Glutamatergic neuron (in vitro differentiated cells): ENCODE measurements around the gene LRRC3. TPM values are rescaled to one million over a fixed set of nuclear protein-coding genes. Genes with fewer than 3 reads are reported as not detected.

Source experiments
- DNase-seq: peaks from one replicate; pipeline ENCODE4 v3.0.0; 2022
- H3K27ac Mint-ChIP-seq: one replicate; pipeline ENCODE4 v1.8.0; 2020; ENCODE audit warnings: mild to moderate bottlenecking, mixed read lengths, inconsistent platforms; ENCODE audit not compliant: unreplicated experiment
- H3K27me3 Mint-ChIP-seq: one replicate; pipeline ENCODE4 v1.8.0; 2020; ENCODE audit warnings: mild to moderate bottlenecking, moderate library complexity, mixed read lengths, inconsistent platforms; ENCODE audit not compliant: unreplicated experiment
- H3K36me3 Mint-ChIP-seq: one replicate; pipeline ENCODE4 v1.8.0; 2020; ENCODE audit warnings: mild to moderate bottlenecking, mixed read lengths, inconsistent platforms; ENCODE audit not compliant: unreplicated experiment
- H3K4me1 Mint-ChIP-seq: one replicate; pipeline ENCODE4 v1.8.0; 2020; ENCODE audit warnings: mild to moderate bottlenecking, low read depth, mixed read lengths, inconsistent platforms; ENCODE audit not compliant: unreplicated experiment
- H3K4me3 Mint-ChIP-seq: one replicate; pipeline ENCODE4 v1.8.0; 2020; ENCODE audit warnings: mild to moderate bottlenecking, mixed read lengths, inconsistent platforms; ENCODE audit not compliant: unreplicated experiment
- H3K9me3 Mint-ChIP-seq: one replicate; pipeline ENCODE4 v1.8.0; 2020; ENCODE audit warnings: mild to moderate bottlenecking, moderate library complexity, mixed read lengths, inconsistent platforms; ENCODE audit not compliant: unreplicated experiment
- CTCF ChIP-seq: fragments of 200-600 bp; sonication (generic); IDR thresholded peaks from one replicate; pipeline ENCODE4 v1.5.0; 2021; ENCODE audit not compliant: partially characterized antibody, unreplicated experiment
- total RNA-seq: library from RNA; stranded (reverse); fragmentation: NEBNext Ultra II Directional; extraction: Animal tissue kit (Norgen Biotek cat#: 25700); gene quantifications from one replicate; pipeline ENCODE4 v1.2.1, GENCODE V29; 2021; ENCODE audit not compliant: unreplicated experiment

The LRRC3 gene
- total RNA-seq, 1 donor from 2014 or later = 5.8 TPM

GRCh38 chr21:44408226-44408625, 47.1 kb upstream of the LRRC3 start:
- Mint-ChIP-seq H3K36me3 (peaks cover 8% of the 10 kb centered on the region), H3K27me3 (peaks cover 8% of the 10 kb centered on the region), H3K27ac (no peak overlapping the region), H3K4me3 (no peak overlapping the region), H3K4me1 (no peaks in the 10 kb centered on the region), H3K9me3 (peaks cover 7% of the 10 kb centered on the region)
- no peak for TF ChIP-seq CTCF
- no peak for DNase-seq

- H3K4me3 Mint-ChIP-seq = no peak overlapping the region
- peaks cover 4% of the 10 kb centered on the region for H3K9me3 Mint-ChIP-seq
- H3K27me3 Mint-ChIP-seq = peaks cover 3% of the 10 kb centered on the region
- H3K27ac Mint-ChIP-seq = no peak overlapping the region
- peaks cover 8% of the 10 kb centered on the region for H3K36me3 Mint-ChIP-seq
- no peak for TF ChIP-seq CTCF
- peaks cover 3% of the 10 kb centered on the region for H3K4me1 Mint-ChIP-seq
- DNase-seq = no peak
Observed at GRCh38 chr21:44413566-44414290, 41.6 kb upstream of the LRRC3 start.

GRCh38 chr21:44414291-44415072, 40.8 kb upstream of the LRRC3 start:
- no peak for TF ChIP-seq CTCF
- DNase-seq = no peak
- no peak overlapping the region for H3K27ac Mint-ChIP-seq
- no peak overlapping the region for H3K4me3 Mint-ChIP-seq
- peaks cover 3% of the 10 kb centered on the region for H3K4me1 Mint-ChIP-seq
- peaks cover 4% of the 10 kb centered on the region for H3K27me3 Mint-ChIP-seq
- peaks cover 4% of the 10 kb centered on the region for H3K36me3 Mint-ChIP-seq
- H3K9me3 Mint-ChIP-seq = peaks cover 4% of the 10 kb centered on the region

- no peak for TF ChIP-seq CTCF
- DNase-seq = no peak
- Mint-ChIP-seq H3K27ac (no peak overlapping the region), H3K4me1 (peaks cover 3% of the 10 kb centered on the region), H3K4me3 (no peak overlapping the region), H3K36me3 (peaks cover 8% of the 10 kb centered on the region), H3K9me3 (peaks cover 7% of the 10 kb centered on the region), H3K27me3 (peaks cover 8% of the 10 kb centered on the region)
Observed at GRCh38 chr21:44415073-44416025, 40.0 kb upstream of the LRRC3 start.
